NCI-H1930 (cell line): Measurements from ENCODE around the gene HDAC7.
A peak's percentile ranks its signal among the peaks of the same experiment; 100 is the strongest.

Experiments
- DNase-seq, 2 experiments: peaks; one replicate each; lab custom pipeline; 2025; lab: John Stamatoyannopoulos, UW

HDAC7 gene

DNA sequence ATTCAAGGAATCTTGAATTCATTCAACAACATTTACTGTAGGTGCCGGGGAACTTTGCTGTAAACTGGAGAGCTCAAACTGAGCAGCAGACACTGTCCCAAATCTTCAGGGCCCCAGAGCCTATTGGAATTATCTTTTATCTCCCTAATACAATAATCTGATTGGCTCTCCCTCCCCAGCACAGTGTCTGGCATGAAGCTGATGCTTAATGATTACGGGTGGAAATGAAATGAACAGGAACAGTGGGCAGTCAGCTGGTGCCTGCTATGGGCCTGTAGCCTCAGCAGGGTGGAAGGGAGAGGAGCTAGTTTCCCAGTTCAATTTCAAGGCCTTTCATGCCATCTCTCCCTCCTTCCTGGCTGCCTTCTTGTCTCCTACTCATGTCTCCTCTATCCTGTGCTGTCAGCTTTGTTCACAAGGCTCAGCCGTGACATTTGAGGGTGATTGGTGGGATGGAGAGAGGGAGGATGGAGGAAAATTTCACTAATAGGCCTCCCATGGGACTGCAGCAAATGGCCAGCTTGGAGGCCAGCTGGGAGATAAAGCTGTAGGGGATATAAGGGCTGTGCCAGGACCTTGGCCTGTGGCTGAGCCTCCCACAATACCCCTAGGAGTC is 56.7 kb downstream of the HDAC7 start:
- no peak for DNase-seq

DNA sequence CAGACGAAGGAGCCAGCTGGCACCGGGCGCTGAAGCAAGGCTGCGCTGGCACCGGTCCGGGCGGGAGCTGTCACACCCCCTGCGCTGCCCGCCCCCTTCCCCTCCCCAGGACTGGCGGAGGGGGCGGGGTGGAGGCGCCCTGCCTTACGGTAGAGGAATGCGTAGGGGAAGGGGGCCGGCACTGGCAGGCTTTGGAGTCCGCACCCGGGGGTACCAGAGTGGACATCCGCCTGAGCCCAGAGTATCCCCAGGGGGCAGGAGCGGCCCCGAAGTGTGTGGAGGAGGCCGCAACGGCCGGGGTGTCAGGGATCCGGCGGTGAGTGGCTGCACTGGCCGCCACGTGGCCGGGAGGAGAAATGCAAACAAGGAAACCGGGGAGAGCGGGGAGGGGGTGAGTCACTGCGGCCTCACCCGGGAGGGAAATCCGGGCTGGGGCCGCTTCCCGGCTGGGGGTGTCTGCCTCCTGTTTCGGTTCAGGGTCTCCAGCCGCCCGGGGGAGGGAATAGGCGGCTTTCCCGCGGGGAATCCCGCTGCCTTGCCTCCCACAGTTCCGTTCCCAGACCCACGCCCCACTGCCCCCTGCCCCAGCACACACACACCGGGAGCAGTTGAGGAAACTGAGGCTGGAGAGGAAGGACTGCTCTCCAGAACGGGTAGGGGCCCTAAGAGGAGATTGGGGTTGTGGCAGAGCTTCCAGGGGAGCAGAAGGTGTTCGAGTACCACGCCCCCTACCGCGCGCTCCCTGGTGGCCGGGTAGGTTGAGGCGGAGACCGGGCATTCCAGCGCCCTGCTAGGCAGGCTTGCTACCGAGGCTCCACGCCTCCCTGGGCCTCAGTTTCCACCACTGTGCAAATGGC is 60.6 kb downstream of the HDAC7 start, which contains the start of gene RAPGEF3:
RAPGEF3 (minus strand) TSS at position 47 of the 857 bp plus-strand sequence. CDS start 324 bp downstream, outside the sequence.
- peak; percentile 81 for DNase-seq

DNA sequence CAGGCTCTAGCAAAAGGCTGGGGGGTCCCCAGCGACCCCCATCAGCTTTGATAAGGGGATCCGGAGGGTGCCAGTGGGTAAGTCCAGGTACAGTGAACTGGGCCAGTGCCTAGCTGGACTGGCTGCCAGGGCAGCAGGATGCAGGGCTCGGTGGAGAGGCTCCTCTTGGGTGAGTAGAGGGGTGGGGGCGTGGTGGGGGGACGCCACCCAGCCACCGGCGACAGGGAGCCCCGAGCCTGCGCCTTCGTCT is 61.2 kb downstream of the HDAC7 start:
- DNase-seq = no peak

DNA sequence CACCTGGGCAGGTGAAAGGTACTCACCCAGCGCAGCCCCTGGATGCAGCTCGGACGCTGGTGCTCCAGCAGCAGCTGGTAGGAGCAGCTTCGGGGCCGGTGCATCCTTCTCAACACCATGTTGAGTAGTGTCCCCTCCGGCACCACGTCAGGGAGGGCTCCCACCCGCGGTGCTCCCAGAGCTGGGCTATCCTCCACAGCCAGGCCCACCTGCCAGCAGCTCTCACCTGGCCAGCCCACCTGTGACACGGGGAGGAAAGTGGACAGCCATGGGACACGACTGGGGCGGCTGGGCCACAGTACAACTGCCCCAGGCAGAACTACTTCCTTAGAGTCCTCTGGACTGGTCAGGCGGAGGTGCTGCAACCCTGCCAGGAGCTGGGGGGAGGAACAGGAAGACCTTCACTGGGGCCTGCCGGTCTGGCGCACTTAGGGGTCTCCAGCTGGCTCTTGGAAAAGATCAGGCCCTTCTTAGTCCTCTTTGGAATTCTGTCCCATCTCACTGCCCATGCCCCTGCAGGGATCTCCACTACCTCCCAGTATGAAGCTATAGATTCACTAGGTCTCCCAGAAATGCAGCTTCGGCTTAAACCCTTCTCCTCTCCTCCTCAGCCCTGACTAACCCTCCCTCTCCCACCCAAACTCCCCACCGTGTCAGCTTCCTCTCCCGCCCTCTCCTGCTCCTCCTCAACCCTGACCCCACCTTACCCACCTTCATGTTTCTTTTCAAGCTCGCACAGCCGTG is 61.7 kb downstream of the HDAC7 start:
- no peak for DNase-seq

GRCh38 chr12:47757364-47757839 is 62.3 kb downstream of the HDAC7 start:
- no peak for DNase-seq

GRCh38 chr12:47755655-47756562 is 63.8 kb downstream of the HDAC7 start:
- DNase-seq = no peak

DNA sequence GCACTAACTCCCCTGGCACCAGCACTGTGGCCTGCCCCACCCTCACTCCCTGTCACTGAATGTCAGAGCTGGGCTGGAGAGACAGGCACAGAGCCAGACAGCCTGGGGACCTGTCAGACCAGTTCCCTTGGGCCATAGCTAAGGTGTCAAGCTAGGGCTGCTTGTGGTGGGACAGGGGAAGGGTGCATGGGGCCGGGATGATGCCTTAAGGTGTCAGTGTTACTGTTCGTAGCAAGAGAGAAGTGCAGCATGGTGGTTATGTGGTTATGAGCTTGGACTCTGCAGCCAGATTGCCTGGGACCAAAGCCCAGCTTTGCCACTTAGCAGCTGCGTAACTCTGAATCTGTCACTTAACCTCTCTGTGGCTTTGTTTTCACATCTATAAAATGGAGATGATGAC is 64.8 kb downstream of the HDAC7 start:
- no peak for DNase-seq

DNA sequence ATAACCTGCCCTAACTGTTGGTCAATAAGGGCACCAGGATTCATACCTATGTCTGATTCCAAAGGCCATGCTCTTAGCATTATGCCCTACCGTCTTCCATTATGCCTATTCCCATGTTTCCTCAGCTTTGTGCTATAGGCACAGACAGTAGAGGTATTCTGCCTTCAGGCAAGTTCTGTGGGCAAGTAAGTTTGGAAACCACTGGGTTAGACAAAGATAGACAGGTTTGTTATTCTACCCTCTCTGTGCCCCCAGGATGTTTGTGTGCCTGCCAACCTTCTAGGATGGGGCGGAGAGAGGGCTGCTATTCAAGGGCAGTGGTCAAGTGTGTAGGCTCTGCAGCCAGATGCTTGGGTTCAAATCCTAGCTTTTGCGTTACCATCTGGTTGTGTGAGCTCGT is 65.6 kb downstream of the HDAC7 start:
- DNase-seq = no peak

DNA sequence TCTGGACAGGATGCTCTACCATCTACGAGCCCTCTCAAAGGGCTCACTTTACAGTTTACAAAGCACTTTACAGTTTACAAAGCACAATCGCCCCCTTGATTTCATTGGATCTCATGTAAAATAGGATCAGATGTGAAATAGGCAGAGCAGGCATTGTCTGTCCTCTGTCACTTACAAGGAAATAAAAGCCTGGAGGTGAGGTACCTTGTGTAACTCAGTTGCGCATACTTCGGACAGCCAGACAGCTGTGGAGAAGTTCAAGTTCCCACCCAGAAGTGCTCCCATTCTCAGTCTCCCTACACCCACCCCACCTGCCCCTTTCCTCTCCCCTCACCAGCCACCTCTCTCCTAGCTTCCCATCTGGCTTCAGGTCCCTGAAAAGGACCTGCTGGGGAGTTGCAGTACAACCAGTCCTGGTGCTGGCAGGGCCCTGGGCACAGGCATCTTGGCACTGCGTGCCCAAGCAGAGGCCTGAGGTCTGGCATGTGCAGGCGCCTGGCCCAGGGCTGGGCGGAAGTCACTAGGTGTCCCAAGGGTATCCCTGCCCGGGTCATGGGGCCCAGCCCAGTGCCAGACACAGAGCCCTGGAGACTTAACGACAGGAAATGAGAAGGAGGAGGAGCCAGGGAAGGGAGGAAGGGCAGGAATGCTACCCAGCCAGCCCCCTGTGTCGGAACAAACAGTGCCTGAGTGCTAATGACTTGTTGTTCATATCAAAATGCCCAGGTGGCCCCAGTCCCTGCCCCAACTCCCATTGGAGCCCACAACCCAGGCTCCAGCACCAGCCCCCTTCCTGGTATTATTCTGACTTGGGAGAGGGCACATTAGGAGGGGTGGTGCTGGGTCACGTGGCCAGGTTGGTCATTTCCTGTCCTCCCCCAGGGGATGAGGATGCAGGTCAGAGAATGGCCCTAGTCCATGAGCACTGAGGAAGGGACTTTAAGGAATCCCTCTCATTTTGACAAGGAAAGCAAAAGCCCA is 66.4 kb downstream of the HDAC7 start:
- DNase-seq = no peak

GRCh38 chr12:47752552-47752951 is 67.2 kb downstream of the HDAC7 start:
- DNase-seq = no peak

- no peak for DNase-seq
Observed at GRCh38 chr12:47752121-47752520, 67.6 kb downstream of the HDAC7 start.

DNA sequence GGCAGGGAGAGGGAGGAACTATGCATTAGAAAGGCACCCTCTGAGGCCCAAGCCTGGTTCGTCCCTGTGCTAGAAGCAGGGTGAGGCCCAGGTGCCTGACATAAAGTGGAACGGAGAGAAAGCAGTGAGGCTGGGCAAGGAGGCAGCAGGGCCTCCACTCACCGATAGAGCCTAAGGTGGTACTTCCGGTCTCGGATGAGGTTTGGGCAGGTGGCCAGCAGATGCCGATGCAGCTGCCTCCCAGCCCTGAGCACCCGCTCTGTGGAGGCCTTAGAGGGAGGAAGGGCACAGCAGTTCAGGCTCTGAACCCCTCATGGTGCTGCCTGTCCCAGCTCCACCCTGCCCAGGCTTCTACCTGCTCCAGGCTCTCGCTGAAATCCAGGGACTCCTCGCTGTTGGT is 68.1 kb downstream of the HDAC7 start:
- DNase-seq = no peak

- no peak for DNase-seq
Observed at GRCh38 chr12:47750916-47751470, 68.7 kb downstream of the HDAC7 start.

DNA sequence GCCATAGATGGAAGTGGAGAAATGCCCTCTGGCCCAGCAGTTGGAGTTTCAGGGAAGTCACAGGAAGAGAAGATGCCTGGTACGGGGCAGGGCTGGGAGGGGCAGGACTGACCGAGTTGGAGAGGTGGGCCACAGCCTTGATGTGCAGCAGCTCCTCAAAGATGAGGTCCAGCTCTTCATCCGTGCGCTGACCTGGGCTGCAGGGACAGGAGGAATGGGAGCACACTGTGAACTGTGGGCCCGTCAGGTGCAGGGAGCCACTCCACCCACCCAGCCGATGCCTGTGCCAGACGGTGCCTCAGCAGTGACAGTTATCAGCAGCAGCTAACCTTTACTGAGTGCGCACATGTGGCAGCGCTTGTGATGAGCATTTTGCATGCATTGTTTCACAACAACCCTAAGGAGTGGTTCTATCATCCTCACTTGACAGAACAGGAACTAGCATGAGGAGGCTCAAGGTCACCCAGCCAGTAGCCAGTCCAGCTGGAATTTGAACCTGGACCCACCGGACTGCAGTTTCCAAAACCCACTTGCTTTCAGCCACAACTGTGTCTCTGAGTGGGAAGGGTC is 69.4 kb downstream of the HDAC7 start:
- DNase-seq = no peak

- DNase-seq = no peak
Observed at GRCh38 chr12:47748899-47749298, 70.8 kb downstream of the HDAC7 start.

- no peak for DNase-seq
Observed at GRCh38 chr12:47748507-47748828, 71.2 kb downstream of the HDAC7 start.

GRCh38 chr12:47747596-47748506 is 71.9 kb downstream of the HDAC7 start:
- no peak for DNase-seq

GRCh38 chr12:47747126-47747525 is 72.6 kb downstream of the HDAC7 start:
- no peak for DNase-seq

GRCh38 chr12:47746523-47746922 is 73.2 kb downstream of the HDAC7 start:
- no peak for DNase-seq
